Loucy (cell line): ENCODE data around the gene PALD1.

Experiments
- CTCF ChIP-seq: fragments of 200-600 bp; sonication (generic); conservative IDR thresholded peaks from 2 replicates; pipeline ENCODE4 v1.5.1; 2014; ENCODE audit warnings: mild to moderate bottlenecking, antibody characterized with exemption, low read length
- EZH2phosphoT487 ChIP-seq: fragments of 200-600 bp; IDR thresholded peaks from 2 replicates; pipeline ENCODE4 v1.6.1; 2018; ENCODE audit warnings: antibody characterized with exemption, mild to moderate bottlenecking, moderate library complexity, borderline replicate concordance

- TF ChIP-seq CTCF = no peak
- TF ChIP-seq EZH2phosphoT487 = no peak
Measured at GRCh38 chr10:70504521-70505358, 26.2 kb downstream of the PALD1 start.
